Left lung (tissue), 10 donors: Measurements from ENCODE around the gene ODAD4. TPM values are rescaled to one million over a fixed set of nuclear protein-coding genes. Genes with fewer than 3 reads are reported as not detected.

Experiments
- ATAC-seq: fragments of 200-7000 bp; cut with Tn5 transposase; one replicate; pipeline ENCODE4 v1.9.1; 2020; ENCODE audit warnings: moderate library complexity
- DNase-seq, 4 donors: peaks; one replicate each; pipeline ENCODE4 v3.0.0-alpha.2; 2013 to 2020
- H3K27ac ChIP-seq, 2 donors: fragments of 200-600 bp; sonication (generic) in 1 of 2; one replicate each; pipeline versions ENCODE4 v1.5.0 to v1.8.0; 2020 to 2021
- H3K27me3 ChIP-seq, 2 donors: fragments of 200-600 bp; sonication (generic) in 1 of 2; one replicate each; pipeline versions ENCODE4 v1.5.0 to v1.8.0; 2020 to 2021
- H3K36me3 ChIP-seq, 2 donors: fragments of 200-600 bp; sonication (generic) in 1 of 2; one replicate each; pipeline versions ENCODE4 v1.5.0 to v1.8.0; 2020 to 2021
- H3K4me1 ChIP-seq, 2 donors: fragments of 200-600 bp; one replicate each; pipeline ENCODE4 v1.8.0; 2021
- H3K4me3 ChIP-seq, 2 donors: fragments of 200-600 bp; sonication (generic) in 1 of 2; one replicate each; pipeline versions ENCODE4 v1.5.0 to v1.8.0; 2020 to 2021; ENCODE audit warnings: mild to moderate bottlenecking in 1 of 2
- H3K9me3 ChIP-seq, 2 donors: fragments of 200-600 bp; sonication (generic) in 1 of 2; one replicate each; pipeline versions ENCODE4 v1.5.0 to v1.8.0; 2020 to 2021
- CTCF ChIP-seq, 2 donors: fragments of 200-600 bp; sonication (generic) in 1 of 2; IDR thresholded peaks; one replicate each; pipeline versions ENCODE4 v1.5.0 to v1.8.0; 2021; ENCODE audit warnings: antibody characterized with exemption in 2 of 2
- intact Hi-C, 2 donors: fragments of 100-400 bp; cut with DNase I; formaldehyde crosslinking; loops; one replicate each; pipeline versions ENCODE4 v1.11.2 to v1.14.2; 2022
- polyA plus RNA-seq, 6 donors: library from polyadenylated mRNA; unstranded; fragments of 120-200 nt; gene quantifications; one replicate each; pipeline ENCODE4 v1.2.1, GENCODE V29; 2013; ENCODE audit not compliant: insufficient read length in 6 of 6
- total RNA-seq, 2 donors: library from RNA; stranded (reverse); fragmentation: NEBNext Ultra II Directional; extraction: Animal tissue kit (Norgen Biotek cat#: 25700); gene quantifications; one replicate each; pipeline ENCODE4 v1.2.1, GENCODE V29; 2021
- donor health status: DM: no; HTN: yes; CAD: no.
- donor health status: DM: no; HTN: no; CAD: no.

The ODAD4 gene
- total and polyA plus RNA-seq, 8 donors, result 0.73 to 7.8 (median 5.6) TPM

GRCh38 chr17:41896726-41897125 lies 33.7 kb upstream of the ODAD4 start:
- Histone ChIP-seq H3K9me3 (no peaks in the 10 kb centered on the region), H3K27me3 (no peaks in the 10 kb centered on the region), H3K27ac (no peak overlapping the region), H3K4me1 (no peaks in the 10 kb centered on the region), H3K4me3 (no peak overlapping the region), H3K36me3 (peaks cover 0 to 100% of the 10 kb centered on the region in 2 donors)
- intact Hi-C loops, result no loop called here
- ATAC-seq, result no peak
- DNase-seq, result no peak
- TF ChIP-seq CTCF (IDR thresholded peaks at IDR 0.05), result no peak

GRCh38 chr17:41901646-41902045 lies 28.8 kb upstream of the ODAD4 start:
- Histone ChIP-seq H3K27ac (no peak overlapping the region), H3K4me1 (no peaks in the 10 kb centered on the region), H3K4me3 (no peak overlapping the region), H3K36me3 (peaks cover 5 to 100% of the 10 kb centered on the region in 2 donors), H3K9me3 (no peaks in the 10 kb centered on the region), H3K27me3 (no peaks in the 10 kb centered on the region)
- no peak for TF ChIP-seq CTCF (IDR thresholded peaks at IDR 0.05)
- DNase-seq (no peak), ATAC-seq (no peak)
- intact Hi-C loops, result no loop called here

GRCh38 chr17:41904242-41904841 lies 26.1 kb upstream of the ODAD4 start:
- ATAC-seq (no peak), DNase-seq (no peak)
- Histone ChIP-seq H3K36me3 (peaks cover 5 to 100% of the 10 kb centered on the region in 2 donors), H3K27me3 (no peaks in the 10 kb centered on the region), H3K4me1 (no peaks in the 10 kb centered on the region), H3K9me3 (no peaks in the 10 kb centered on the region), H3K4me3 (no peak overlapping the region), H3K27ac (no peak overlapping the region)
- intact Hi-C loops, result no loop called here
- no peak for TF ChIP-seq CTCF (IDR thresholded peaks at IDR 0.05)

DNA sequence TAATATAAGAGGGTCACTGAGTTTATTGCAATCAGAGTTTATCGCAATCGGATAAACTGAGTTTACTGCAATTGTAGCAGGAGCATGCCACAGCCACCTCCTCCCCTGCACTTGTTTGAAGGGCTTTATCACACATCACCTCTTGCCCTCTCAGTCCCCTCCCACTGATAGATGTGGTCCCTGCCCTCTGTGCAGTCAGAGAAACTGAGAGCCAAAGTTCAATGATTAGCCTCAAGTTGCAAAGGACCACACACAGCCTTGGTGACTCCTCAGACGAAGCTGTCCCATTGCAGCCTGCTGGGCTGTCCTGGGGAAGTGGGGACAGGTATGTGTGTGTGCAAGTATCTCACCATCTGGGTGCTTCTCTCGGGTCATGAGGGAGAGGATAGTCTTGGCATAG lies 25.2 kb upstream of the ODAD4 start:
- Histone ChIP-seq H3K4me1 (no peaks in the 10 kb centered on the region), H3K9me3 (no peaks in the 10 kb centered on the region), H3K4me3 (no peak overlapping the region), H3K27ac (no peak overlapping the region), H3K36me3 (peaks cover 5 to 100% of the 10 kb centered on the region in 2 donors), H3K27me3 (no peaks in the 10 kb centered on the region)
- no peak for ATAC-seq
- intact Hi-C loops, result no loop called here
- TF ChIP-seq CTCF (IDR thresholded peaks at IDR 0.05), result no peak
- no peak for DNase-seq

DNA sequence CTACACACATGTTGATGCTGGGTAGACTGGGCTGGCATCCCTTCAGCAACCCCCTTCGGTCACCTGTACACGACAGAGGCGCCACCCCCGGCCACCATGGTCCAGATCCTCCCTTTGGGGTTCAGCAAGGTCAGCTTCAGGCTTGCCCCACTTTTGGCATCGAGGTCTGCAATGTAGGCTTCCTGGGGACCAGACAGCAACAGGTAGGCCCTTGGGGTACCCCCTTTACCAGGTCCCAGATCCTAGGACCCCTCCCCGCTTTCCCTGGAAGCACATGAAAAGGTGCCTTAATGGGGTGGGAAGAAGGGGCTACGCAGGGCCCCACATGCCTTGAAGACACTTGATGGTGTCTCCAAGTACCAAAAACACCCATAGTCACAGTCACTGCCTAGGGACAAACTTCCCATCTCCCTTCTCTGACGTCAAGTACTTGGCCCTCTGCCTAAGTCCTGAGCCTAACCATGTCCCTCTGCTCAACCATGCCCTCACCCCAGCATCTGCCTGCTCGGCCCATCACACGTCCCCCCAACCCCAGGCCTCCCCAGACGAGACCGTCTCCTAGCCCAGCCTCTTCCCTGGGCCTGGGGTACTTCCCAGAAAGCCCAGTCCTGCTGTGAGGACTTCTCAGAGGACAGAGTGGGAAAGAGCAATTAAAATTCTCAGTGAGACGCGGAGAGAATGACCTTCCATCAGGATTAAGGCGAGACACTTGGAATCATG lies 23.8 kb upstream of the ODAD4 start:
- no peak for TF ChIP-seq CTCF (IDR thresholded peaks at IDR 0.05)
- Histone ChIP-seq H3K36me3 (peaks cover 5 to 100% of the 10 kb centered on the region in 2 donors), H3K9me3 (no peaks in the 10 kb centered on the region), H3K27me3 (no peaks in the 10 kb centered on the region), H3K4me1 (no peaks in the 10 kb centered on the region), H3K4me3 (no peak overlapping the region), H3K27ac (no peak overlapping the region)
- intact Hi-C loops, result no loop called here
- DNase-seq (no peak), ATAC-seq (no peak)
